Measurements from ENCODE around the gene SLC22A23. TPM values are rescaled to one million over a fixed set of nuclear protein-coding genes. Genes with fewer than 3 reads are reported as not detected.

The SLC22A23 gene
- total RNA-seq, 1 experiment from 2014 or later, result 6.8 TPM

- Histone ChIP-seq H3K9ac (ENCODE audit: extremely low read depth, insufficient read length, low read length) (no peak overlapping the region), H2BK20ac (ENCODE audit: low read depth, low read length, poor library complexity, severe bottlenecking) (no peak overlapping the region), H4K8ac (replicated peaks; ENCODE audit: insufficient read length, low read depth, low read length) (no peak overlapping the region), H3K9me3 (ENCODE audit: control insufficient read depth, low read depth, low read length) (no peaks in the 10 kb centered on the region), H2BK12ac (ENCODE audit: insufficient read length, low read depth, low read length) (no peak overlapping the region), H3K14ac (ENCODE audit: insufficient read depth, low read length) (no peak overlapping the region), H3K18ac (ENCODE audit: insufficient read length, low read depth, low read length) (no peak overlapping the region), H2BK15ac (ENCODE audit: low read depth, low read length) (no peak overlapping the region), H3K27ac (ENCODE audit: insufficient read length, low read depth, low read length) (no peak overlapping the region), H3K27me3 (ENCODE audit: insufficient read depth, low read length) (no peaks in the 10 kb centered on the region), H2AFZ (ENCODE audit: low read length) (no peak overlapping the region), H3K4ac (ENCODE audit: low read depth, low read length) (no peak overlapping the region), H3T11ph (ENCODE audit: low read length) (no peak overlapping the region), H2AK5ac (ENCODE audit: insufficient read length, low read length) (no peak overlapping the region), H3K23me2 (ENCODE audit: insufficient read length, low read depth, low read length, poor library complexity, severe bottlenecking) (no peaks in the 10 kb centered on the region), H3K79me2 (ENCODE audit: insufficient read depth, low read length) (no peaks in the 10 kb centered on the region), H3K56ac (ENCODE audit: insufficient read length, low read depth, low read length) (no peak overlapping the region), H4K20me1 (ENCODE audit: control insufficient read depth, insufficient read depth, insufficient read length) (no peaks in the 10 kb centered on the region), H3K4me2 (ENCODE audit: insufficient read depth, insufficient read length, low read length) (no peak overlapping the region), H4K91ac (ENCODE audit: insufficient read length, low read depth, low read length) (no peak overlapping the region), H2BK5ac (ENCODE audit: insufficient read length, low read length) (no peak overlapping the region), H3K23ac (ENCODE audit: insufficient read length, low read depth, low read length) (no peak overlapping the region), H4K5ac (ENCODE audit: insufficient read length, low read depth, low read length) (no peak overlapping the region), H3K79me1 (ENCODE audit: insufficient read depth, low read depth, low read length, poor library complexity, severe bottlenecking) (no peaks in the 10 kb centered on the region), H2BK120ac (ENCODE audit: low read depth, low read length, poor library complexity, severe bottlenecking) (no peak overlapping the region), H3K4me1 (ENCODE audit: insufficient read depth, low read length) (no peaks in the 10 kb centered on the region)
- Mint-ChIP-seq H3K27me3 (ENCODE audit: low read depth) (no peaks in the 10 kb centered on the region), H3K4me3 (no peak overlapping the region), H3K36me3 (ENCODE audit: insufficient read depth in 1 of 3, low read depth in 3 of 3) (peaks cover 16 to 44% (median 19%) of the 10 kb centered on the region in 3 experiments), H3K9me3 (no peaks in the 10 kb centered on the region), H3K27ac (0 out of 7 replicates have a peak overlapping the region, but pooled peaks of 1 of the 3 experiments have one; percentile 44), H3K4me1 (peaks cover 9 to 11% of the 10 kb centered on the region in 2 experiments; a peak in 3 of 4 replicates)
- no CpG with 5 or more reads among the region's 21 CpGs for WGBS (ENCODE audit: extremely low coverage, insufficient read length, low lambda C conversion rate)
- DNase-seq, result no peak
- TF ChIP-seq CTCF (conservative IDR thresholded peaks at IDR 0.05), result no peak
Observed at GRCh38 chr6:3288711-3289663, 167.9 kb downstream of the SLC22A23 start.
